GM18858 (cell line): Measurements from ENCODE around the gene LHX4.

Experiments used
- ATAC-seq: cut with Tn5 transposase; IDR thresholded peaks from one replicate; pipeline ENCODE4 v1.9.1; 2021; ENCODE audit not compliant: unreplicated experiment

LHX4 gene

GRCh38 chr1:180225403-180225802, 4.7 kb upstream of the LHX4 start:
- no peak for ATAC-seq

- ATAC-seq: no peak
Measured at GRCh38 chr1:180227861-180228647, 2.0 kb upstream of the LHX4 start.

- no peak for ATAC-seq
Measured at GRCh38 chr1:180228648-180229482, 1.2 kb upstream of the LHX4 start.

- no peak for ATAC-seq
Measured at GRCh38 chr1:180230416-180230790, 339 bp downstream of the LHX4 start.

- ATAC-seq: no peak
Measured at GRCh38 chr1:180230791-180231505, 884 bp downstream of the LHX4 start.

- ATAC-seq: no peak
Measured at GRCh38 chr1:180231506-180231921, 1.4 kb downstream of the LHX4 start.

- ATAC-seq: no peak
Measured at GRCh38 chr1:180231936-180232335, 1.9 kb downstream of the LHX4 start.

GRCh38 chr1:180232521-180233043, 2.5 kb downstream of the LHX4 start:
- no peak for ATAC-seq

- no peak for ATAC-seq
Measured at GRCh38 chr1:180233191-180234011, 3.3 kb downstream of the LHX4 start.

- ATAC-seq: no peak
Measured at GRCh38 chr1:180234369-180235076, 4.5 kb downstream of the LHX4 start.

- ATAC-seq: no peak
Measured at GRCh38 chr1:180235077-180235501, 5.0 kb downstream of the LHX4 start.

- no peak for ATAC-seq
Measured at GRCh38 chr1:180235502-180236239, 5.6 kb downstream of the LHX4 start.

- ATAC-seq: no peak
Measured at GRCh38 chr1:180236698-180237509, 6.8 kb downstream of the LHX4 start.

GRCh38 chr1:180237869-180238476, 7.9 kb downstream of the LHX4 start:
- ATAC-seq: no peak

- no peak for ATAC-seq
Measured at GRCh38 chr1:180238675-180239074, 8.6 kb downstream of the LHX4 start.

- no peak for ATAC-seq
Measured at GRCh38 chr1:180239145-180240096, 9.4 kb downstream of the LHX4 start.
